ENCODE data around the gene MSH5.

DNA sequence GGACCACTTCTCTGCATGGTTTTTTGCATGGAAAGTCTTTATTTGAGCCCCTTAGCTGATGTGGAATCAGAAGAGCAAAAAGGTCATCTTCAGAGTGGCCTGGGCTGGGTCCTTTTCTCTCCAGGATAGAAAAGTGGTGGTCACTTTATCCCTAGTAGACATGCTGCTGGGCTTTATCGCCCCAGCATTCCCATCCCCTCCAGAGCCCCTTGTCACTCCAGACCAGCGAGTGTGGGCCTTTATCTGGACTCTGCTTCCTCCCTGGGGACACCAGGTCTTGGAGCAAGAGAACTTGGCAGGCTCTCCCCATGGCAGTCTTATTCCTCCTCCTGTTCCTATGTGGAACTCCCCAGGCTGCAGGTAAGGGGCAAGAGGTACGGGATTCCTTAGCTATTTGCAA lies 33.2 kb upstream of the MSH5 start, which contains the start of gene LY6G6F:
- TF ChIP-seq, protein P1, sequence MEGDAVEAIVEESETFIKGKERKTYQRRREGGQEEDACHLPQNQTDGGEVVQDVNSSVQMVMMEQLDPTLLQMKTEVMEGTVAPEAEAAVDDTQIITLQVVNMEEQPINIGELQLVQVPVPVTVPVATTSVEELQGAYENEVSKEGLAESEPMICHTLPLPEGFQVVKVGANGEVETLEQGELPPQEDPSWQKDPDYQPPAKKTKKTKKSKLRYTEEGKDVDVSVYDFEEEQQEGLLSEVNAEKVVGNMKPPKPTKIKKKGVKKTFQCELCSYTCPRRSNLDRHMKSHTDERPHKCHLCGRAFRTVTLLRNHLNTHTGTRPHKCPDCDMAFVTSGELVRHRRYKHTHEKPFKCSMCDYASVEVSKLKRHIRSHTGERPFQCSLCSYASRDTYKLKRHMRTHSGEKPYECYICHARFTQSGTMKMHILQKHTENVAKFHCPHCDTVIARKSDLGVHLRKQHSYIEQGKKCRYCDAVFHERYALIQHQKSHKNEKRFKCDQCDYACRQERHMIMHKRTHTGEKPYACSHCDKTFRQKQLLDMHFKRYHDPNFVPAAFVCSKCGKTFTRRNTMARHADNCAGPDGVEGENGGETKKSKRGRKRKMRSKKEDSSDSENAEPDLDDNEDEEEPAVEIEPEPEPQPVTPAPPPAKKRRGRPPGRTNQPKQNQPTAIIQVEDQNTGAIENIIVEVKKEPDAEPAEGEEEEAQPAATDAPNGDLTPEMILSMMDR (conservative IDR thresholded peaks at IDR 0.05; ENCODE audit: low read length): no peak
- TF ChIP-seq EZH2phosphoT487 (IDR thresholded peaks at IDR 0.05; ENCODE audit: borderline replicate concordance, low read depth, low read length): no peak

All from OCI-LY7 (cell line).